H9 (cell line): ENCODE measurements around the gene EPN1. TPM values are rescaled to one million over a fixed set of nuclear protein-coding genes. Genes with fewer than 3 reads are reported as not detected.

Experiments
- DNase-seq: peaks from one replicate; pipeline ENCODE4 v3.0.0-alpha.2; 2017
- H2AFZ ChIP-seq: one replicate; pipeline ENCODE4 v1.6.1; 2013; ENCODE audit warnings: mild to moderate bottlenecking, low read length, control low read depth, moderate library complexity
- H2AK5ac ChIP-seq: 2 replicates; pipeline ENCODE4 v1.6.1; 2013; ENCODE audit warnings: low read length, control low read depth, mixed read lengths; ENCODE audit not compliant: insufficient read length
- H2BK120ac ChIP-seq: one replicate; pipeline ENCODE4 v1.6.1; 2013; ENCODE audit warnings: low read depth, mild to moderate bottlenecking, low read length, control low read depth, inconsistent platforms; ENCODE audit not compliant: poor library complexity, severe bottlenecking
- H2BK12ac ChIP-seq: 2 replicates; pipeline ENCODE4 v1.6.1; 2013; ENCODE audit warnings: low read length, control low read depth, mixed read lengths, low read depth; ENCODE audit not compliant: insufficient read length
- H2BK15ac ChIP-seq: 2 replicates; pipeline ENCODE4 v1.6.1; 2013; ENCODE audit warnings: low read depth, low read length, control low read depth
- H2BK20ac ChIP-seq: one replicate; pipeline ENCODE4 v1.6.1; 2013; ENCODE audit warnings: low read depth, mild to moderate bottlenecking, low read length, control low read depth, inconsistent platforms; ENCODE audit not compliant: poor library complexity, severe bottlenecking
- H2BK5ac ChIP-seq: 2 replicates; pipeline ENCODE4 v1.6.1; 2013; ENCODE audit warnings: low read length, control low read depth, mixed read lengths; ENCODE audit not compliant: insufficient read length
- H3K14ac ChIP-seq: 2 replicates; pipeline ENCODE4 v1.6.1; 2013; ENCODE audit warnings: low read length, control low read depth; ENCODE audit not compliant: insufficient read depth
- H3K18ac ChIP-seq: 2 replicates; pipeline ENCODE4 v1.6.1; 2013; ENCODE audit warnings: low read depth, mild to moderate bottlenecking, mixed read lengths, low read length, control low read depth; ENCODE audit not compliant: insufficient read length
- H3K23ac ChIP-seq: 2 replicates; pipeline ENCODE4 v1.6.1; 2013; ENCODE audit warnings: low read length, control low read depth, mixed read lengths, low read depth; ENCODE audit not compliant: insufficient read length
- H3K23me2 ChIP-seq: 2 replicates; pipeline ENCODE4 v1.6.1; 2013; ENCODE audit warnings: low read depth, mild to moderate bottlenecking, mixed read lengths, low read length, control low read depth; ENCODE audit not compliant: insufficient read length, poor library complexity, severe bottlenecking
- H3K27ac ChIP-seq: 2 replicates; pipeline ENCODE4 v1.5.1; 2013; ENCODE audit warnings: low read length, control low read depth, mixed read lengths, low read depth; ENCODE audit not compliant: insufficient read length
- H3K27me3 ChIP-seq: 2 replicates; pipeline ENCODE4 v1.6.1; 2013; ENCODE audit warnings: low read length, control low read depth, inconsistent platforms; ENCODE audit not compliant: insufficient read depth
- H3K4ac ChIP-seq: 2 replicates; pipeline ENCODE4 v1.6.1; 2013; ENCODE audit warnings: low read depth, mild to moderate bottlenecking, control low read depth, inconsistent platforms, low read length, moderate library complexity
- H3K4me1 ChIP-seq: 2 replicates; pipeline ENCODE4 v1.6.1; 2013; ENCODE audit warnings: low read length, control low read depth, inconsistent platforms; ENCODE audit not compliant: insufficient read depth
- H3K4me2 ChIP-seq: 2 replicates; pipeline ENCODE4 v1.6.1; 2013; ENCODE audit warnings: low read length, control low read depth, mixed read lengths; ENCODE audit not compliant: insufficient read length, insufficient read depth
- H3K56ac ChIP-seq: 2 replicates; pipeline ENCODE4 v1.6.1; 2013; ENCODE audit warnings: low read depth, mild to moderate bottlenecking, mixed read lengths, low read length, control low read depth; ENCODE audit not compliant: insufficient read length
- H3K79me1 ChIP-seq: 2 replicates; pipeline ENCODE4 v1.6.1; 2013; ENCODE audit warnings: low read depth, mild to moderate bottlenecking, moderate library complexity, low read length, control low read depth, inconsistent platforms; ENCODE audit not compliant: insufficient read depth, poor library complexity, severe bottlenecking
- H3K79me2 ChIP-seq: 2 replicates; pipeline ENCODE4 v1.6.1; 2013; ENCODE audit warnings: low read length, control low read depth, inconsistent platforms; ENCODE audit not compliant: insufficient read depth
- H3K9ac ChIP-seq: 2 replicates; pipeline ENCODE4 v1.6.1; 2013; ENCODE audit warnings: low read length, control low read depth, mixed read lengths; ENCODE audit not compliant: insufficient read length; ENCODE audit errors: extremely low read depth
- H3K9me3 ChIP-seq: one replicate; pipeline ENCODE4 v1.6.1; 2013; ENCODE audit warnings: low read depth, low read length, inconsistent platforms; ENCODE audit not compliant: control insufficient read depth
- H3T11ph ChIP-seq: one replicate; pipeline ENCODE4 v1.6.1; 2013; ENCODE audit warnings: mild to moderate bottlenecking, low read length, control low read depth, inconsistent platforms
- H4K20me1 ChIP-seq: one replicate; pipeline ENCODE4 v1.6.1; 2013; ENCODE audit not compliant: control insufficient read depth, insufficient read length, insufficient read depth
- H4K5ac ChIP-seq: 2 replicates; pipeline ENCODE4 v1.6.1; 2013; ENCODE audit warnings: low read depth, mild to moderate bottlenecking, mixed read lengths, low read length, control low read depth; ENCODE audit not compliant: insufficient read length
- H4K8ac ChIP-seq: replicated peaks from 2 replicates; pipeline ENCODE4 v1.6.1; 2013; ENCODE audit warnings: low read length, control low read depth, mixed read lengths, low read depth; ENCODE audit not compliant: insufficient read length
- H4K91ac ChIP-seq: 2 replicates; pipeline ENCODE4 v1.6.1; 2013; ENCODE audit warnings: low read depth, mild to moderate bottlenecking, moderate library complexity, mixed read lengths, low read length, control low read depth; ENCODE audit not compliant: insufficient read length
- H3K27ac Mint-ChIP-seq, 3 experiments: 2 replicates in 2 of 3; 3 replicates in 1 of 3; pipeline ENCODE4 v1.8.0; 2020 to 2021; ENCODE audit warnings: mixed read lengths in 3 of 3, mild to moderate bottlenecking in 1 of 3, moderate library complexity in 1 of 3
- H3K27me3 Mint-ChIP-seq: 2 replicates; pipeline ENCODE4 v1.8.0; 2021; ENCODE audit warnings: low read depth, mild to moderate bottlenecking, moderate library complexity, mixed read lengths
- H3K36me3 Mint-ChIP-seq, 3 experiments: 2 replicates in 2 of 3; 3 replicates in 1 of 3; pipeline ENCODE4 v1.8.0; 2020 to 2021; ENCODE audit warnings: low read depth in 3 of 3, mixed read lengths in 3 of 3; ENCODE audit not compliant: insufficient read depth in 1 of 3
- H3K4me1 Mint-ChIP-seq, 2 experiments: 2 replicates each; pipeline ENCODE4 v1.8.0; 2020; ENCODE audit warnings: mixed read lengths in 2 of 2
- H3K4me3 Mint-ChIP-seq, 2 experiments: 2 replicates in 1 of 2; 3 replicates in 1 of 2; pipeline ENCODE4 v1.8.0; 2020 to 2021; ENCODE audit warnings: mild to moderate bottlenecking in 2 of 2, mixed read lengths in 2 of 2, moderate library complexity in 1 of 2
- H3K9me3 Mint-ChIP-seq, 2 experiments: 2 replicates in 1 of 2; 3 replicates in 1 of 2; pipeline ENCODE4 v1.8.0; 2020; ENCODE audit warnings: mild to moderate bottlenecking in 2 of 2, mixed read lengths in 2 of 2, moderate library complexity in 1 of 2
- CTCF ChIP-seq: fragments of 200-600 bp; sonication (generic); conservative IDR thresholded peaks from 3 replicates; pipeline ENCODE4 v1.8.0; 2021; ENCODE audit warnings: antibody characterized with exemption, mild to moderate bottlenecking
- WGBS: extraction: QIAGEN DNeasy Blood & Tissue Kit; methylation state at CpG from one replicate; pipeline ENCODE4 v1.1.7; 2013; ENCODE audit warnings: missing lambda C conversion rate, low lambda C conversion rate, mixed read lengths; ENCODE audit not compliant: insufficient read length; ENCODE audit errors: extremely low coverage; 5-methylcytosine and 5-hydroxymethylcytosine counted together
- total RNA-seq: library from RNA; stranded (reverse); gene quantifications from 2 replicates; pipeline ENCODE4 v1.2.1, GENCODE V29; 2021

Gene EPN1
- total RNA-seq, 1 experiment from 2014 or later = 159 TPM

GRCh38 chr19:55738302-55738701 is 63.3 kb downstream of the EPN1 start, which contains the start of gene NLRP9:
NLRP9 (minus strand) TSS chr19:55738402; CDS start chr19:55738374, 28 bp downstream.
- Histone ChIP-seq H2AK5ac (no peak within 1 kb of the TSS), H3K18ac (no peak within 1 kb of the TSS), H3K27ac (no peak within 1 kb of the TSS), H3T11ph (no peak within 1 kb of the TSS), H3K9me3 (peaks cover 35% of the 10 kb centered on the region), H2BK120ac (no peak within 1 kb of the TSS), H3K79me1 (no peaks in the 10 kb centered on the region), H3K4ac (no peak within 1 kb of the TSS), H2AFZ (no peak within 1 kb of the TSS), H4K8ac (no peak within 1 kb of the TSS), H4K20me1 (no peaks in the 10 kb centered on the region), H3K4me2 (no peak within 1 kb of the TSS), H4K5ac (no peak within 1 kb of the TSS), H2BK20ac (no peak within 1 kb of the TSS), H2BK15ac (no peak within 1 kb of the TSS), H2BK5ac (no peak within 1 kb of the TSS), H3K4me1 (no peaks in the 10 kb centered on the region), H3K79me2 (no peaks in the 10 kb centered on the region), H3K56ac (no peak within 1 kb of the TSS), H4K91ac (no peak within 1 kb of the TSS), H3K23ac (no peak within 1 kb of the TSS), H3K27me3 (no peaks in the 10 kb centered on the region), H3K23me2 (no peaks in the 10 kb centered on the region), H3K9ac (no peak within 1 kb of the TSS), H3K14ac (no peak within 1 kb of the TSS), H2BK12ac (no peak within 1 kb of the TSS)
- Mint-ChIP-seq H3K27ac (no peak within 1 kb of the TSS), H3K9me3 (peaks cover 80 to 93% of the 10 kb centered on the region in 2 experiments), H3K36me3 (peaks cover 7 to 23% (median 9%) of the 10 kb centered on the region in 3 experiments; a peak in 6 of 7 replicates), H3K4me1 (no peaks in the 10 kb centered on the region), H3K27me3 (peaks cover 4% of the 10 kb centered on the region), H3K4me3 (no peak within 1 kb of the TSS)
- no CpG with 5 or more reads among the region's 3 CpGs for WGBS
- DNase-seq = no peak
- no peak for TF ChIP-seq CTCF
